Left ventricle myocardium superior (tissue), 1 donor: Measurements from ENCODE around the gene XRCC1. TPM values are rescaled to one million over a fixed set of nuclear protein-coding genes. Genes with fewer than 3 reads are reported as not detected.

Experiments used
- ATAC-seq: fragments of 200-7000 bp; cut with Tn5 transposase; one replicate; pipeline ENCODE4 v1.9.1; 2020; ENCODE audit warnings: mild to moderate bottlenecking, moderate library complexity
- DNase-seq: peaks from one replicate; pipeline ENCODE4 v3.0.0-alpha.2; 2020
- intact Hi-C: fragments of 100-400 bp; cut with micrococcal nuclease; formaldehyde crosslinking; loops from one replicate; pipeline ENCODE4 v1.11.0; 2022
- total RNA-seq: library from RNA; stranded (reverse); fragmentation: NEBNext Ultra II Directional; extraction: Animal tissue kit (Norgen Biotek cat#: 25700); gene quantifications from one replicate; pipeline ENCODE4 v1.2.1, GENCODE V29; 2021
- donor health status: DM: no; HTN: yes; CAD: no; lungs with severe emphysema.

XRCC1 gene
- total RNA-seq, 1 donor from 2014 or later = 15.7 TPM

GRCh38 chr19:43502419-43502976 is 72.8 kb downstream of the XRCC1 start:
- intact Hi-C loops = no loop called here
- ATAC-seq = no peak

GRCh38 chr19:43501661-43502418 is 73.5 kb downstream of the XRCC1 start:
- ATAC-seq = no peak
- intact Hi-C loops = no loop called here
- no peak for DNase-seq

More at GRCh38 chr19:43502419-43502976, 72.8 kb downstream of the XRCC1 start:
- DNase-seq = no peak

DNA sequence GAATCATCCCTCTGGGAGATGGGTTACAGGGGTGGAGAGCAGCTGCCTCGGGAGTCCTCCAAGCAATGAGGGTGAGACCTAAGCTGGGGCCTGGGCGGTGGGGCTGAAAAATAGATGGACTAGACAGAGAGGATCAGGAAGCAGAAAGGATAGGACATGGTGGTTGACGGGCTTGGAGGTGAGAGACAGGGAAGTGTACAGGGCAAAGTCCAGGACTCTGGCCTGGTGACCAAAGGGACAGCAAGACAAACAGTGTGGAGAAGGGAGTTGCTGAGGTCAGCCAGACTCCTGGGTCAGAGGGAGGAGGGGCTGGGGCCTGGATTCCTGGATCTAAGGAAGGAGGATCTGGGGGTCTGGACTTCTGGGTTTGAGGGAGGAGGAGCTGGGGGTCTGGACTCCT is 76.3 kb downstream of the XRCC1 start:
- ATAC-seq (no peak), DNase-seq (no peak)
- intact Hi-C loops = no loop called here

DNA sequence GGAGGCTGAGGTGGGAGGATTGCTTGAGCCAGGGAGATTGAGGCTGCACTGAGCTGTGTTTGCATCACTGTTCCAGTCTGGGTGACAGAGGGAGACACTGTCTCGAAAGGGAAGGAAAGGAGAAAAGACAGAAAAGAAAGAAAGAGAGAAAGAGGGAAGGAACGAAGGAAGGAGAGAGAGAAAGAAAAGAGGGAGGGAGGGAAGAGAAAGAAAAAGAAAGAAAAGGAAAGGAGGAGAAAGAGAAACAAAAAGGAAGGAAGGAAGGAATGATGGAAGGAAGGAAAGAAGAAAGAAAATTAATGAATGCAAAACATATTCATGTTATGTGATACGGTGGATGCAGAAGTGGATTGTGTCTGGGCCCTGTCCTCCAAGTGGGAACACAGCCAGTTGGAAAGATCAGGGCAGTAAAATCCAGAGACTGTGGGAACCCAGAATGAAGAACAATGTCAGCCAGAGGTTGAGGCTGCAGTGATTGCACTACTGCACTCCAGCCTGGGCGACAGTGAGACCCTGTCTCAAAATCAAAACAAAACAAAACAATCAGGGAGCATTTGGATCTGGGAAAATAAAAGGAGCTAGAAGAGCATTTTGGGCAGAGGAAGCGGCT is 77.0 kb downstream of the XRCC1 start:
- ATAC-seq (peak; percentile 83), DNase-seq (no peak)
- intact Hi-C loops = no loop called here

- DNase-seq (no peak), ATAC-seq (no peak)
- intact Hi-C loops = no loop called here
These were observed 78.4 kb downstream of the XRCC1 start for GRCh38 chr19:43496960-43497359.

DNA sequence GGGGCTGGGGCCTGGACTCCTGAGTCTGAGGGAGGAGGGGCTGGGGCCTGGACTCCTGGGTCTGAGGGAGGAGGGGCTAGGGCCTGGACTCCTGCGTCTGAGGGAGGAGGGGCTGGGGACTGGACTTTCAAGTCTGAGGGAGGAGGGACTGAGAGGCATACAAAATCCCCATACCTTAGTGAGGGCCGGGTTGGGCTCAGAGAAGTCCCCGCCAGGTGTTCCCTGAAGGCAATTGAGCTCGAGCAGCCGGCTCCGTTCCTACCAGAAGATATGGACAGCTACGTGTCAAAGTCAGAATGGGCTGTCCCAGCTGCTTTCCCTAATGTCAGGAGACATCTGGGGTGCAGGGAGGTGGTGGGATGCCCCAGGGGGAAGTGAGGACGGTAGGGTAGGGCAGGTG is 80.2 kb downstream of the XRCC1 start:
- ATAC-seq = no peak
- intact Hi-C loops = no loop called here

More for the DNA sequence above, 80.2 kb downstream of the XRCC1 start:
- no peak for DNase-seq

Other genes starting within 250 kb of the XRCC1 start
- 0.22 TPM for gene CD177, start 221.8 kb downstream of the XRCC1 start, total RNA-seq
- gene TEX101, start 160.6 kb downstream of the XRCC1 start, total RNA-seq = not detected
- gene LYPD3, start 109.9 kb downstream of the XRCC1 start, total RNA-seq = 0.15 TPM
- 6.0 TPM for gene PHLDB3, start 70.8 kb downstream of the XRCC1 start, total RNA-seq
- gene ETHE1, start 48.3 kb downstream of the XRCC1 start, total RNA-seq = 16.2 TPM
- 1.8 TPM for gene ZNF575, start 42.3 kb downstream of the XRCC1 start, total RNA-seq
- gene PINLYP, start 274 bp upstream of the XRCC1 start, total RNA-seq = 1.4 TPM
- gene IRGQ, start 20.6 kb upstream of the XRCC1 start, total RNA-seq = 19.6 TPM
- gene ZNF576, start 21.1 kb upstream of the XRCC1 start, total RNA-seq = 12.2 TPM
- 0.20 TPM for gene SRRM5, start 36.6 kb upstream of the XRCC1 start, total RNA-seq
- gene ZNF428, start 44.1 kb upstream of the XRCC1 start, total RNA-seq = 38.6 TPM
- gene CADM4, start 64.3 kb upstream of the XRCC1 start, total RNA-seq = 10.5 TPM
- 5.1 TPM for gene PLAUR, start 94.6 kb upstream of the XRCC1 start, total RNA-seq
- not detected for gene IRGC, start 140.5 kb upstream of the XRCC1 start, total RNA-seq
- 17.9 TPM for gene SMG9, start 179.4 kb upstream of the XRCC1 start, total RNA-seq
- 0.50 TPM for gene KCNN4, start 205.4 kb upstream of the XRCC1 start, total RNA-seq
- gene LYPD5, start 226.9 kb upstream of the XRCC1 start, total RNA-seq = 0.89 TPM